Heart right ventricle (tissue), 16 donors: ENCODE data around the gene MLYCD. TPM values are rescaled to one million over a fixed set of nuclear protein-coding genes. Genes with fewer than 3 reads are reported as not detected.

Experiments
- ATAC-seq, 8 donors: fragments of 200-7000 bp; cut with Tn5 transposase; one replicate each; pipeline ENCODE4 v1.9.1; 2020; ENCODE audit warnings: mild to moderate bottlenecking in 8 of 8, moderate library complexity in 8 of 8, moderate number of reproducible peaks in 1 of 8
- DNase-seq, 2 donors: peaks; one replicate each; pipeline ENCODE4 v3.0.0-alpha.2; 2020
- H3K27ac ChIP-seq, 10 donors: fragments of 200-600 bp; sonication (generic) in 2 of 10; one replicate each; pipeline versions ENCODE4 v1.5.0 to v1.8.0; 2020 to 2022; ENCODE audit warnings: mild to moderate bottlenecking in 3 of 10
- H3K27me3 ChIP-seq, 7 donors: fragments of 200-600 bp; one replicate each; pipeline ENCODE4 v1.8.0; 2021 to 2022; ENCODE audit warnings: mild to moderate bottlenecking in 2 of 7
- H3K36me3 ChIP-seq, 9 donors: fragments of 200-600 bp; sonication (generic) in 1 of 9; one replicate each; pipeline versions ENCODE4 v1.5.0 to v1.8.0; 2020 to 2022; ENCODE audit warnings: mild to moderate bottlenecking in 2 of 9
- H3K4me1 ChIP-seq, 9 donors: fragments of 200-600 bp; sonication (generic) in 1 of 9; one replicate each; pipeline versions ENCODE4 v1.5.0 to v1.8.0; 2020 to 2022; ENCODE audit warnings: mild to moderate bottlenecking in 4 of 9
- H3K4me3 ChIP-seq, 10 donors: fragments of 200-600 bp; sonication (generic) in 2 of 10; one replicate each; pipeline versions ENCODE4 v1.5.0 to v1.8.0; 2020 to 2022; ENCODE audit warnings: mild to moderate bottlenecking in 7 of 10, moderate library complexity in 2 of 10
- H3K9me3 ChIP-seq, 11 donors: fragments of 200-600 bp in 10 of 11; sonication (generic) in 2 of 11; one replicate each; pipeline versions ENCODE4 v1.5.0 to v1.8.0; 2013 to 2022; ENCODE audit warnings: mild to moderate bottlenecking in 2 of 11, control low read depth in 1 of 11, moderate library complexity in 1 of 11
- WGBS, 2 donors: extraction: QIAGEN DNeasy Blood & Tissue Kit; methylation state at CpG; one replicate each; pipeline ENCODE4 v1.1.7; 2013; ENCODE audit warnings: inconsistent platforms in 1 of 2; 5-methylcytosine and 5-hydroxymethylcytosine counted together
- intact Hi-C, 10 donors: fragments of 100-400 bp; cut with DNase I; formaldehyde crosslinking; loops; one replicate each; pipeline versions ENCODE4 v1.11.1 to v1.14.2; 2022
- polyA plus RNA-seq, 2 donors: library from polyadenylated mRNA; stranded (reverse); fragments of 200-250 nt; gene quantifications; one replicate each; pipeline ENCODE4 v1.2.3, GENCODE V29; 2013
- total RNA-seq, 10 donors: library from RNA; stranded (reverse); fragmentation: NEBNext Ultra II Directional in 3 of 10; extraction: Animal tissue kit (Norgen Biotek cat#: 25700) in 3 of 10; gene quantifications; one replicate each; pipeline versions ENCODE4 v1.2.1 to v1.2.4, GENCODE V29; 2021 to 2023
- TF ChIP-seq, protein P1 (sequence below), 9 donors: fragments of 200-600 bp; sonication (generic) in 2 of 9; IDR thresholded peaks; one replicate each; pipeline versions ENCODE4 v1.5.0 to v1.8.0; 2021 to 2022; ENCODE audit warnings: antibody characterized with exemption in 9 of 9, mild to moderate bottlenecking in 5 of 9, moderate library complexity in 1 of 9
- donor health status: Arrhythmogenic right ventricular cardiomyopathy.
- donor health status: ischemic (EF 13 %, LVEDD 7.1; RV severe dilation, severe dysfunction).
- donor health status: healthy with polysubstance abuse.
- donor health status: DM: no; HTN: yes; CAD: no.
- donor health status: DM: no; HTN: no; CAD: no.
- donor health status: ischemic (EF 25% LVEDD 6.9; RV normal size, moderate dysfunction).
- donor health status: ischemic (EF 25% LVEDD 5.7; RV mildly dilated, moderate dysfunction).
- donor health status: healthy.
- donor health status: DM: yes; HTN: yes; CAD: no.
- donor health status: Ischemic cardiomyopathy.
- donor health status: ischemic (EF 35%, LVEDD 5.7; RV mildly dilated, moderate dysfunction).
- donor health status: nonischemic (EF 11% LVEDD 7.7; RV severe dilation, severe dysfunction).
- donor health status: DM: yes; HTN: yes; CAD: no.
- donor health status: PGD.
- donor health status: ischemic (EF 29% LVEDD 5.4; RV normal size, mild dysfunction).
- donor health status: nonischemic (EF 23%, LVEDD 6.1; RV moderate dilation, normal function).

Gene MLYCD
- total and polyA plus RNA-seq, 12 donors = 13.5 to 58.0 (median 38.6) TPM

DNA sequence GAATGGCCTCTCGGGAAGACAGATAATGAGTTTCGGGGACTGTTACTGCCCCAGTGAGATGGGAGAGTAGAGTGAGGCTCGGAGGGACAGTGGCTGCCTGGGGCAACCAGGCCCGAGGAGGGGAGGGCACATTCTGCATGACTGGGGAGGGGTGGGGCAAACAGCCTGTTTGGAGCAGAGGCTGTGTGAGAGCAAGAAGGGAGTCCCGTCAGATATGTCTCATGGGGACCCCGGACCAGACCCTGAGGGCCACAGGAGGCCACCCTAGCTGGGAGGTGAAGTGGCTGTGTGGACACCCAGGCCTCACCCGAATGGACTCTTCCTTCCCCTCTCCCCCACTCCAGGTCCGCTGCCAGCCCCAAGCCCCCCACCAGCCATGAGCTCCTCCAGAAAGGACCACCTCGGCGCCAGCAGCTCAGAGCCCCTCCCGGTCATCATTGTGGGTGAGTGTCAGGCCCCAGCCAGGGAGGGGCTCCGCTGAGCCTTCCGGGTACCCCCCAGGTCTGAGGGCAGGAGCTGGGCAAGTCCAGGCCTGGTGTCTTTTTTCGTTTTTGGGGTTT lies 58.5 kb downstream of the MLYCD start:
- Histone ChIP-seq H3K9me3 (no peaks in the 10 kb centered on the region), H3K4me3 (no peak overlapping the region), H3K27me3 (no peaks in the 10 kb centered on the region), H3K36me3 (peaks cover 0 to 43% (median 5%) of the 10 kb centered on the region in 9 donors), H3K27ac (no peak overlapping the region), H3K4me1 (peaks cover 11 to 54% (median 34%) of the 10 kb centered on the region in 9 donors)
- ATAC-seq (no peak), DNase-seq (no peak)
- TF ChIP-seq, protein P1, sequence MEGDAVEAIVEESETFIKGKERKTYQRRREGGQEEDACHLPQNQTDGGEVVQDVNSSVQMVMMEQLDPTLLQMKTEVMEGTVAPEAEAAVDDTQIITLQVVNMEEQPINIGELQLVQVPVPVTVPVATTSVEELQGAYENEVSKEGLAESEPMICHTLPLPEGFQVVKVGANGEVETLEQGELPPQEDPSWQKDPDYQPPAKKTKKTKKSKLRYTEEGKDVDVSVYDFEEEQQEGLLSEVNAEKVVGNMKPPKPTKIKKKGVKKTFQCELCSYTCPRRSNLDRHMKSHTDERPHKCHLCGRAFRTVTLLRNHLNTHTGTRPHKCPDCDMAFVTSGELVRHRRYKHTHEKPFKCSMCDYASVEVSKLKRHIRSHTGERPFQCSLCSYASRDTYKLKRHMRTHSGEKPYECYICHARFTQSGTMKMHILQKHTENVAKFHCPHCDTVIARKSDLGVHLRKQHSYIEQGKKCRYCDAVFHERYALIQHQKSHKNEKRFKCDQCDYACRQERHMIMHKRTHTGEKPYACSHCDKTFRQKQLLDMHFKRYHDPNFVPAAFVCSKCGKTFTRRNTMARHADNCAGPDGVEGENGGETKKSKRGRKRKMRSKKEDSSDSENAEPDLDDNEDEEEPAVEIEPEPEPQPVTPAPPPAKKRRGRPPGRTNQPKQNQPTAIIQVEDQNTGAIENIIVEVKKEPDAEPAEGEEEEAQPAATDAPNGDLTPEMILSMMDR (IDR thresholded peaks at IDR 0.05) = no peak
- intact Hi-C loops = loop anchor here in 4 of 10 donors (5.0 to 10.0 kb wide), 4 partner anchors 105 to 527 kb away; partner anchors contain the start of gene TAF1C (in 2 of the 4)
- WGBS, 2 donors = 88 to 90% methylated on average over 14 of the region's 14 CpGs

- ATAC-seq = no peak
- H3K4me1 ChIP-seq = peaks cover 7 to 45% (median 27%) of the 10 kb centered on the region in 9 donors
- WGBS, 2 donors = 78 to 79% methylated on average over 21 of the region's 21 CpGs
Measured at GRCh38 chr16:83958137-83958845, 59.4 kb downstream of the MLYCD start.

DNA sequence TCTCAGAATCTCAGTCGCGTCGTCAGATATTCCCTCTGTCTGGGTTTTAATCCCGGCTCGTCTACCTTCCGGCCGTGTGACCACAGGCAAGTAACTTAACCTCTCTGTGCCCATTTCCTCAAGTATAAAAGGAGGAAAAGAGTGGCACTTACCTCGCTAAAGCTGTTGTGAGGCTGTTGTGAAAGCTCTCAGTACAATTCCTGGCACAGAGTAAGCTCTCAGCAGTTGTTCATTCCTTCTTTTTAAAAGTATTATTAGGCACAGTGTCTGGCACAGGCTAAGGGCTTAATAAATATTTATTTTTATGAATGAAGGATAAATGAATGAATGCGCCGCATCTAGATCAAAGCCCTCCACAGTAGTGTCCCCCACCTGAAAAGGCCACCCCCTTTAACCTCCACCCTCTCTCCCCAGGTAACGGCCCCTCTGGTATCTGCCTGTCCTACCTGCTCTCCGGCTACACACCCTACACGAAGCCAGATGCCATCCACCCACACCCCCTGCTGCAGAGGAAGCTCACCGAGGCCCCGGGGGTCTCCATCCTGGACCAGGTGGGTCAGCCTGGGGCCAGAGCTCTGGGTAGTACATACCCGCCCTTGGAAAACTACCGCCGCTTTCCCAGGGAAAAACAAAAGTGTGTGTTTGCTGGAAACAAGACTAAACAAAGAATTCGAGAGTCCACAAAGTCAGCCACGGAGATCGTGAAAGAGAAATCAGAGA lies 60.1 kb downstream of the MLYCD start:
- H3K27me3 ChIP-seq = no peaks in the 10 kb centered on the region
- TF ChIP-seq, protein P1 (IDR thresholded peaks at IDR 0.05) = no peak
- DNase-seq = no peak
- intact Hi-C loops = loop anchor here in 5 of 10 donors (2.0 to 10.0 kb wide), 6 partner anchors 103 to 526 kb away; partner anchors contain the start of gene TAF1C (in 2 of the 5)
- no peak for ATAC-seq
- H3K9me3 ChIP-seq = no peaks in the 10 kb centered on the region
- peaks cover 4 to 44% (median 21%) of the 10 kb centered on the region in 9 donors for H3K4me1 ChIP-seq
- WGBS, 2 donors = 72 to 80% methylated on average over 21 of the region's 21 CpGs
- peaks cover 0 to 57% (median 5%) of the 10 kb centered on the region in 9 donors for H3K36me3 ChIP-seq
- H3K27ac ChIP-seq = peak overlapping the region; percentile 0 to 73 (median 56)
- H3K4me3 ChIP-seq = no peak overlapping the region

More at GRCh38 chr16:83958137-83958845, 59.4 kb downstream of the MLYCD start:
- Histone ChIP-seq H3K4me3 (no peak overlapping the region), H3K27me3 (no peaks in the 10 kb centered on the region), H3K9me3 (no peaks in the 10 kb centered on the region), H3K27ac (peak overlapping the region in 8 of 10 donors; percentile 34 to 73 (median 61)), H3K36me3 (peaks cover 0 to 52% (median 5%) of the 10 kb centered on the region in 9 donors)
- no peak for DNase-seq
- intact Hi-C loops = loop anchor here in 5 of 10 donors (2.0 to 10.0 kb wide), 6 partner anchors 104 to 527 kb away; partner anchors contain the start of gene TAF1C (in 2 of the 5)
- TF ChIP-seq, protein P1 (IDR thresholded peaks at IDR 0.05) = no peak
